ENCODE results near the gene MID1IP1.

The MID1IP1 gene

GRCh38 chrX:38800981-38801845, at the start of gene MID1IP1:
Gene MID1IP1 (plus strand): TSS chrX:38801459. CDS start chrX:38804947, 3,488 bp downstream.
- DNase-seq: peak; percentile 87

- DNase-seq: no peak
Measured at GRCh38 chrX:38754102-38754790, 47.0 kb upstream of the MID1IP1 start.

GRCh38 chrX:38754818-38755718, 46.2 kb upstream of the MID1IP1 start:
- DNase-seq: no peak

GRCh38 chrX:38760883-38761282, 40.4 kb upstream of the MID1IP1 start:
- DNase-seq: no peak

- DNase-seq: no peak
Measured at GRCh38 chrX:38768079-38768478, 33.2 kb upstream of the MID1IP1 start.

GRCh38 chrX:38770152-38770551, 31.1 kb upstream of the MID1IP1 start:
- no peak for DNase-seq

GRCh38 chrX:38774249-38774648, 27.0 kb upstream of the MID1IP1 start:
- DNase-seq: no peak

- DNase-seq: no peak
Measured at GRCh38 chrX:38796946-38797345, 4.3 kb upstream of the MID1IP1 start.

- DNase-seq: no peak
Measured at GRCh38 chrX:38798956-38799355, 2.3 kb upstream of the MID1IP1 start.

- DNase-seq: no peak
Measured at GRCh38 chrX:38799995-38800580, 1.2 kb upstream of the MID1IP1 start.

GRCh38 chrX:38803243-38803587, 2.0 kb downstream of the MID1IP1 start:
- peak; percentile 61 for DNase-seq

GRCh38 chrX:38803588-38804431, 2.6 kb downstream of the MID1IP1 start:
- DNase-seq: peak; percentile 86

GRCh38 chrX:38804432-38804681, 3.1 kb downstream of the MID1IP1 start:
- DNase-seq: no peak

- peak; percentile 71 for DNase-seq
Measured at GRCh38 chrX:38804682-38805431, 3.6 kb downstream of the MID1IP1 start.

GRCh38 chrX:38805432-38806389, 4.5 kb downstream of the MID1IP1 start:
- DNase-seq: peak; percentile 85

GRCh38 chrX:38806875-38807621, 5.8 kb downstream of the MID1IP1 start:
- no peak for DNase-seq

- no peak for DNase-seq
Measured at GRCh38 chrX:38807873-38808272, 6.6 kb downstream of the MID1IP1 start.

- no peak for DNase-seq
Measured at GRCh38 chrX:38811515-38812243, 10.4 kb downstream of the MID1IP1 start.

- peak; percentile 62 for DNase-seq
Measured at GRCh38 chrX:38816155-38816554, 14.9 kb downstream of the MID1IP1 start.
